Caco-2 (cell line): Measurements from ENCODE around the gene CRAMP1. TPM values are rescaled to one million over a fixed set of nuclear protein-coding genes. Genes with fewer than 3 reads are reported as not detected.

Experiments used
- BruUV-seq: library from RNA; stranded (reverse); fragments of 400-500 nt; replicated peaks from 2 replicates; lab custom pipeline; 2021; lab: Mats Ljungman, UMichigan
- CTCF ChIA-PET: fragments of 300-600 bp; sonication (Branson Sonifier 250); formaldehyde crosslinking; loops from one replicate; lab custom pipeline; 2022; ENCODE audit warnings: antibody characterized with exemption; lab: Charles Lee
- POLR2A ChIA-PET: fragments of 300-600 bp; sonication (Branson Sonifier 250); formaldehyde crosslinking; loops from one replicate; lab custom pipeline; 2022; ENCODE audit warnings: antibody characterized with exemption; lab: Charles Lee
- DNase-seq, 2 experiments: peaks; one replicate each; pipeline versions ENCODE4 v3.0.0 to v3.0.0-alpha.2; 2020 to 2022
- H3K27me3 ChIP-seq: replicated peaks from 2 replicates; pipeline ENCODE4 v1.6.0; 2011; ENCODE audit warnings: low read length; ENCODE audit not compliant: control insufficient read depth, insufficient read depth
- H3K36me3 ChIP-seq: 2 replicates; pipeline ENCODE4 v1.5.1; 2011; ENCODE audit warnings: low read length; ENCODE audit not compliant: control insufficient read depth, insufficient read depth
- H3K4me1 ChIP-seq: fragments of 250-450 bp; sonication (Bioruptor Pico); 2 replicates; pipeline ENCODE4 v1.5.1; 2020; ENCODE audit warnings: mild to moderate bottlenecking
- H3K4me3 ChIP-seq: 2 replicates; pipeline ENCODE4 v1.5.1; 2011; ENCODE audit warnings: low read depth, mild to moderate bottlenecking, control low read depth, low read length
- H3K9me3 ChIP-seq: fragments of 250-450 bp; sonication (Bioruptor Pico); 2 replicates; pipeline ENCODE4 v1.5.1; 2020; ENCODE audit warnings: mild to moderate bottlenecking, moderate library complexity
- H3K27ac Mint-ChIP-seq: one replicate; pipeline ENCODE4 v1.8.0; 2022; ENCODE audit warnings: mixed read lengths; ENCODE audit not compliant: unreplicated experiment
- H3K27me3 Mint-ChIP-seq: one replicate; pipeline ENCODE4 v1.8.0; 2022; ENCODE audit warnings: mixed read lengths; ENCODE audit not compliant: insufficient read depth, unreplicated experiment
- H3K36me3 Mint-ChIP-seq: one replicate; pipeline ENCODE4 v1.8.0; 2022; ENCODE audit warnings: mild to moderate bottlenecking, mixed read lengths; ENCODE audit not compliant: insufficient read depth, unreplicated experiment
- H3K4me1 Mint-ChIP-seq: one replicate; pipeline ENCODE4 v1.8.0; 2022; ENCODE audit warnings: low read depth, mixed read lengths; ENCODE audit not compliant: unreplicated experiment
- H3K4me3 Mint-ChIP-seq: one replicate; pipeline ENCODE4 v1.8.0; 2022; ENCODE audit warnings: mild to moderate bottlenecking, moderate library complexity, mixed read lengths; ENCODE audit not compliant: unreplicated experiment
- H3K9me3 Mint-ChIP-seq: one replicate; pipeline ENCODE4 v1.8.0; 2022; ENCODE audit warnings: mixed read lengths; ENCODE audit not compliant: unreplicated experiment
- CTCF ChIP-seq, 2 experiments: fragments of 200-600 bp in 1 of 2; IDR thresholded peaks; 1 replicate in 1 of 2; 2 replicates in 1 of 2; pipeline versions ENCODE4 v1.5.1 to v1.8.0; 2011 to 2022; ENCODE audit warnings: antibody characterized with exemption in 1 of 2, control low read depth in 1 of 2, inconsistent platforms in 1 of 2, low read depth in 1 of 2, low read length in 1 of 2, mild to moderate bottlenecking in 1 of 2, moderate library complexity in 1 of 2; ENCODE audit not compliant: insufficient read depth in 1 of 2, severe bottlenecking in 1 of 2, unreplicated experiment in 1 of 2
- intact Hi-C: fragments of 100-400 bp; cut with micrococcal nuclease; formaldehyde crosslinking; loops from one replicate; pipeline ENCODE4 v1.10.0; 2022; ENCODE audit not compliant: unreplicated experiment
- total RNA-seq: library from RNA; stranded (reverse); gene quantifications from 2 replicates; pipeline ENCODE4 v1.2.3, GENCODE V29; 2022

Gene CRAMP1
- total RNA-seq, 1 experiment from 2014 or later = 24.7 TPM

DNA sequence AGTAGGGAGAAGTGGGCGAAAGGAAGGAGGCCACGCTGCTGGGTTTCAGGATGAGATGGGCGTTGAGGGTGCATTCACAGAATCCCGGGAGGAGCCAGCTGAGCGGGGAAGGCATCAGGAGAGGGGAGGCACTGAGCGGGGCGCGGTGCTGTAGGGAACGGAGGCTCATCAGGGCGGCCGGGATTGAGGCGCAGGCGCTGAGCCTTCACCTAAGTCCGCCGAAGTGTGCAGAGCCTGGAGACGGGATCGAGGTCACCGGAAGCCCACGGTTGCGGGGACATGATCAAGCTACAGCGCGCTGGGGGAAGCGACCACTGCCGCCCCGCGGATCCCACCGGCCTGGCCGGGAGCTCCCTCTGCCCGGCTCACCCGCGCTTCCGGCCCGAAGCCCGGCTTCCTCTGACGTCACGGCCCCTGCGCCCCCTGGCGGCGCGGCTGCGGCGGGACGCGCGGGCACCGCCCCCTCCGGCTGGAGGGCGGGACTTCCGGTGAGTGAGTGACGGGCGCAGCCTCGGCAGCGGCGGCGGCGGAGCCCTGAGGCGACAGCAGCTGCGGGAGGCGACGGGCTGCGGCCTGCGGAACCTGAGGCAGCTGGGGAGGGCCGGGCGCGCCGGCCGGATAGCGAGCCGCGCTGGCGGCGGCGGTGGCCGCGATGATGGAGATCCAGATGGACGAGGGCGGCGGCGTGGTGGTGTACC is 93.7 kb downstream of the CRAMP1 start, which contains the start of gene MAPK8IP3:
Gene MAPK8IP3 (plus strand): TSS at position 508 of the 698 bp plus-strand sequence. CDS start 145 bp downstream, at position 653.
- BruUV-seq = no TSS peak
- Histone ChIP-seq H3K27me3 (no peaks in the 10 kb centered on the region), H3K4me3 (peak within 1 kb of the TSS; percentile 99), H3K9me3 (no peaks in the 10 kb centered on the region), H3K4me1 (no peaks in the 10 kb centered on the region; the same call in 1 of the 2 replicates), H3K36me3 (peaks cover 1% of the 10 kb centered on the region)
- H3K36me3 Mint-ChIP-seq = peaks cover 62% of the 10 kb centered on the region
- no peaks in the 10 kb centered on the region for H3K27me3 Mint-ChIP-seq
- intact Hi-C loops = loop anchor here (1.0 to 5.0 kb wide), 3 partner anchors 17 to 94 kb away; partner anchors contain the start of genes CRAMP1, IFT140 and JPT2
- POLR2A ChIA-PET = interaction anchor here (0.6 to 1.9 kb wide), 8 partner anchors 14 to 259 kb away, joined by 3 to 17 read pairs (median 6); partner anchors contain the start of genes EME2, JPT2, MRPS34 and NUBP2
- peak within 1 kb of the TSS; percentile 98 for H3K27ac Mint-ChIP-seq
- CTCF ChIA-PET = interaction anchor here (0.6 to 1.7 kb wide), 18 partner anchors 8 to 450 kb away, joined by 3 to 35 read pairs (median 4); partner anchors contain the start of genes JPT2, MSRB1, NUBP2 and SPSB3
- peaks cover 8% of the 10 kb centered on the region for H3K4me1 Mint-ChIP-seq
- peak; percentile 48 to 89 for TF ChIP-seq CTCF (IDR thresholded peaks at IDR 0.05; ENCODE audit: insufficient read depth in 1 of 2, low read depth in 1 of 2, low read length in 1 of 2, severe bottlenecking in 1 of 2, unreplicated experiment in 1 of 2)
- peak within 1 kb of the TSS; percentile 89 for H3K4me3 Mint-ChIP-seq
- H3K9me3 Mint-ChIP-seq = no peaks in the 10 kb centered on the region
- peak; percentile 85 to 97 for DNase-seq

DNA sequence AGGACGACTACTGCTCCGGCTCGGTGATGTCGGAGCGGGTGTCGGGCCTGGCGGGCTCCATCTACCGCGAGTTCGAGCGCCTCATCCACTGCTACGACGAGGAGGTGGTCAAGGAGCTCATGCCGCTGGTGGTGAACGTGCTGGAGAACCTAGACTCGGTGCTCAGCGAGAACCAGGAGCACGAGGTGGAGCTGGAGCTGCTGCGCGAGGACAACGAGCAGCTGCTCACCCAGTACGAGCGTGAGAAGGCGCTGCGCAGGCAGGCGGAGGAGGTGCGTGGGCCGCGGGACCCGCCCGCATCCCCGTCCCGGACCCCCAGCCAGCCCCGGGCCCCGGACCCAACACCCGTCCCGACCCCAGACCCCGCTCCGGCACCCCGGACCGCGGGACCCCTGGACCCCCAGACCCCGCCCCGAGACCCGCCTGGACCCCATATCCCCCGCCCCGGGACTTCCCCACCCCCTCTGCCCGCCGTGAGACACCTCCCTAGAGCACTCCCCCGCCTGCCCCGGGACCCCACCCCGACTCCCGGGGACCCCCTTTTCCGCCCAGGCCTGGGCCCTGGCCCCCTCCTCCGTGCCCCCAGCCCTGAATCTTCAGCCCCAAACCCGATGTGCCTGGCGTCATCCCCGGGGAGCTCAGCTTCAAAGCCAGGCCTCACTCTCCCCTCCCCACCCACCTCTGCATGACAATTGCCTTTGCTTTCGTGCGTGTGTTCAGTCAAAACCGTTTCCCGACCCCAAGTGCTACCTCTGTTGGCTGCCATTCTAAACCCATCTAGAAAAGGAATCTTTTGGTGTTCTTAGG is 94.4 kb downstream of the CRAMP1 start:
- H3K27me3 ChIP-seq = no peaks in the 10 kb centered on the region
- peak overlapping the region; percentile 98 for H3K27ac Mint-ChIP-seq
- H3K36me3 ChIP-seq = peaks cover 1% of the 10 kb centered on the region; the same call in 1 of the 2 replicates
- intact Hi-C loops = loop anchor here (5.0 kb wide), 1 partner anchor 94 kb away; the partner anchor contains the start of genes CRAMP1 and IFT140
- POLR2A ChIA-PET = interaction anchor here (0.6 to 1.9 kb wide), 6 partner anchors 13 to 96 kb away, joined by 3 to 17 read pairs (median 5); partner anchors contain the start of genes EME2, JPT2, MRPS34 and NUBP2
- CTCF ChIA-PET = interaction anchor here (0.7 to 1.7 kb wide), 14 partner anchors 15 to 449 kb away, joined by 3 to 35 read pairs (median 4); partner anchors contain the start of genes JPT2, MSRB1, NUBP2 and SPSB3
- no peaks in the 10 kb centered on the region for H3K9me3 Mint-ChIP-seq
- no TSS peak for BruUV-seq
- no peaks in the 10 kb centered on the region for H3K9me3 ChIP-seq
- peaks cover 8% of the 10 kb centered on the region for H3K4me1 Mint-ChIP-seq
- no peaks in the 10 kb centered on the region for H3K27me3 Mint-ChIP-seq
- H3K4me3 Mint-ChIP-seq = peak overlapping the region; percentile 89
- no peaks in the 10 kb centered on the region; the same call in 1 of the 2 replicates for H3K4me1 ChIP-seq
- peaks cover 55% of the 10 kb centered on the region for H3K36me3 Mint-ChIP-seq
- DNase-seq = no peak
- peak overlapping the region; percentile 99 for H3K4me3 ChIP-seq
- TF ChIP-seq CTCF (IDR thresholded peaks at IDR 0.05; ENCODE audit: insufficient read depth in 1 of 2, low read depth in 1 of 2, low read length in 1 of 2, severe bottlenecking in 1 of 2, unreplicated experiment in 1 of 2) = no peak
